ENCODE measurements around the gene TPST2. TPM values are rescaled to one million over a fixed set of nuclear protein-coding genes. Genes with fewer than 3 reads are reported as not detected.

The TPST2 gene
- 8.2 and 10.9 TPM in 2 replicates for total RNA-seq (2021)
- percentile 48 among the genes with signal in this experiment for Bru-seq, nascent RNA
- percentile 52 among the genes with signal in this experiment for BruChase-seq, experiment 1, labeled RNA remaining after a 2-hour chase
- BruChase-seq, experiment 2, labeled RNA remaining after a 6-hour chase, result percentile 58 among the genes with signal in this experiment
- long read RNA-seq, full-length matches to known transcripts, result 17 of 23 reads
- long read RNA-seq, partial matches to known transcripts, result 1 of 23 reads
- long read RNA-seq, other reads (novel, unspliced or antisense), result 5 of 23 reads

DNA sequence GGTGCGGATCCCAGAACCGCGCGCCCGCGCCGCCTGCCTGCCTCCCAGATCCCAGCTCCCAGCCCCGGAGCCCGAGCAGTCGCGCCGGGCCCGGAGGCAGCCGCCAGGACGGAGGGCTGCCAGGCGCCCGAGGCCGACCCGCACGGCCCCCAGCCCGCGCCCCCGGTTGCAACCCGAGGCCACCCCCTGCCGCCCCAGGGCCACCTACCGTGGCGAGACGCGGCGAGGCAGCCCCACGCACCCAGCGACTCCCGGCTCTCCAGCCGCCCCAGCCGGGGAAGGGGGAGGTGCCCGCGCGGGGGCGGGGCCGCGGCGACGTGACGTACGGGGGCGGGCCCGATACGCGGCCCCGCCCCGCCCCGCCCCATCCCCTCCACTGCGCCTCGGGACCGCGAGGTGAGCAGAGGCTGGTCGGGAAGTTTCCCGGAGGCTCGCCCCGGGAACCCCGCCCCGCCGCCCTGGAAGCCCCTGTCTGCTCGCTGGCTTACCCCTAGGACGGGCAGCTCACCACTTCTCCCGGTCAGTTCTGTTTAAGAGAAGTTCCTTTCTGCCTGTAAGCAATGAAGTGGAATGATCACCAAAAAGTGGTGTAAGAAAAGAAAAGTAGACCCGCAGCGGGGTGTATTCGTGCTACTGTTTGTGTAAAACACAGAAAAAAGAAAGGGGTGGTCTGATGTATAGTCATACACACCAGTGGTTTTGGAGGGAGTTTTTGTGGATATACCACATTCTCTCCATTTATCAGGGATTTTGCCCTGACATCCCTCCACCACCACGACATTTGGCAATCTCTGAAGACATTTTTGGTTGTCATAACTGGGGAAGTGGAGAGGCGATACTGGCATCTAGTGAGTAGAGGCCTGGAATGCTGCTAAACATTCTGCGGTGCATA is at the start of gene TPST2:
Gene TPST2, minus strand, starts transcription at position 288 of the 892 bp plus-strand sequence. CDS start 48,502 bp downstream, outside the sequence.
- H3K27me3 ChIP-seq (replicated peaks; ENCODE audit: insufficient read depth, low read depth, low read length, poor library complexity), result no peaks in the 10 kb centered on the region
- ChIA-PET POLR2A (ENCODE audit: low non-redundant PET) (no interaction called here), CTCF (interaction anchor here (0.8 kb wide), 1 partner anchor 11 kb away, joined by 5 read pairs; no protein-coding TSS in a partner anchor)
- intact Hi-C loops (cut with micrococcal nuclease; ENCODE audit: unreplicated experiment), result no loop called here
- peak; percentile 81 for DNase-seq (ENCODE audit: low spot score)
- BruUV-seq (replicated peaks), result no TSS peak
- no peaks in the 10 kb centered on the region for H3K9me3 ChIP-seq (ENCODE audit: low read depth, low read length, poor library complexity, severe bottlenecking)
- no peaks in the 10 kb centered on the region for H3K4me1 ChIP-seq (ENCODE audit: insufficient read depth, low read length, poor library complexity, severe bottlenecking)
- H3K4me3 ChIP-seq (ENCODE audit: low read depth, low read length, poor library complexity, severe bottlenecking), result peak within 1 kb of the TSS; percentile 90
- peak within 1 kb of the TSS; percentile 70 for H3K27ac ChIP-seq (ENCODE audit: low read depth, low read length, poor library complexity, severe bottlenecking)
- H3K36me3 ChIP-seq (ENCODE audit: insufficient read depth, low read length, poor library complexity, severe bottlenecking), result no peaks in the 10 kb centered on the region
- TF ChIP-seq, protein P1, sequence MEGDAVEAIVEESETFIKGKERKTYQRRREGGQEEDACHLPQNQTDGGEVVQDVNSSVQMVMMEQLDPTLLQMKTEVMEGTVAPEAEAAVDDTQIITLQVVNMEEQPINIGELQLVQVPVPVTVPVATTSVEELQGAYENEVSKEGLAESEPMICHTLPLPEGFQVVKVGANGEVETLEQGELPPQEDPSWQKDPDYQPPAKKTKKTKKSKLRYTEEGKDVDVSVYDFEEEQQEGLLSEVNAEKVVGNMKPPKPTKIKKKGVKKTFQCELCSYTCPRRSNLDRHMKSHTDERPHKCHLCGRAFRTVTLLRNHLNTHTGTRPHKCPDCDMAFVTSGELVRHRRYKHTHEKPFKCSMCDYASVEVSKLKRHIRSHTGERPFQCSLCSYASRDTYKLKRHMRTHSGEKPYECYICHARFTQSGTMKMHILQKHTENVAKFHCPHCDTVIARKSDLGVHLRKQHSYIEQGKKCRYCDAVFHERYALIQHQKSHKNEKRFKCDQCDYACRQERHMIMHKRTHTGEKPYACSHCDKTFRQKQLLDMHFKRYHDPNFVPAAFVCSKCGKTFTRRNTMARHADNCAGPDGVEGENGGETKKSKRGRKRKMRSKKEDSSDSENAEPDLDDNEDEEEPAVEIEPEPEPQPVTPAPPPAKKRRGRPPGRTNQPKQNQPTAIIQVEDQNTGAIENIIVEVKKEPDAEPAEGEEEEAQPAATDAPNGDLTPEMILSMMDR (conservative IDR thresholded peaks at IDR 0.05; ENCODE audit: low read depth, low read length), result no peak
- TF ChIP-seq EZH2 (IDR thresholded peaks at IDR 0.05; ENCODE audit: borderline replicate concordance, low read depth, low read length, poor library complexity, severe bottlenecking), result no peak

DNA sequence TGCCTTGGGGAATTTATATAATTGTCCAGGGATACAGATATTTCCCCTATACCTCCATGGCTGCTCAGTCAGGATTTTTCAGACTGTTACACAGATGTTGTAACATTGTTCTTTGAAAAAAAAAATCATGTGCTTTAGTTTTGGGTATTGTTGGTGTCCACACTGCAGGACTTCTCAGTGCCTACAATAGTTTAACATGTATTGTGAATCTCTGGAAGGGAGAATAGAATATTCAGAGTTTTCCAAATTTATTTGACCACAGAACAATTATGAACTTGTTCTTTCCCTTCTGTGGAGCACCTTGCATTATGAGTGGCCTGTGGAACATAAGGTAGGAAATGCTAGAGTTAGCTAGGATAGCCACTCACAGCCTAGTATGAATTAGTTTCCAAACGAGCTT is 46.4 kb upstream of the TPST2 start:
- CTCF ChIA-PET, result no interaction called here
- POLR2A ChIA-PET (ENCODE audit: low non-redundant PET), result no interaction called here

DNA sequence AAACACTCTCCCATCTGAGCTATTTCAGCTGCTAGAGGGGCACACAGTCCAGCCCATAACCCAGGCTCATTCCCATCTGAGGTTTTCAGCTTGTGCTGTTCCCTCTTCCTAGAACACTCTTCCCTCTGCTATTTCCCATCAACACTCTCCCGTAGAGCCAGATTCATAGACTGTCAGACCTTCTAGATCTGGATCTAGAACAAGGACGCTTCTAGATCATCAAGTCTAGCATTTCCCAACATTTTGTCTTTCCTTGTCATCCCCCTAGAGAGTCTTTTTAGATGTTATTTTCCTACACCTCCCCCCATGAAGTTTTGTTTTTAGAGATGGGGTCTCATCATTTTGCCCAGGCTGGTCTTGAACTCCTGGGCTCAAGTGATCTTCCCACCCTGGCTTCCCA is 45.2 kb upstream of the TPST2 start:
- intact Hi-C loops (cut with micrococcal nuclease; ENCODE audit: unreplicated experiment), result no loop called here
- no peaks in the 10 kb centered on the region for H3K27me3 ChIP-seq (replicated peaks; ENCODE audit: insufficient read depth, low read depth, low read length, poor library complexity)
- no peak overlapping the region for H3K27ac ChIP-seq (ENCODE audit: low read depth, low read length, poor library complexity, severe bottlenecking)
- DNase-seq (ENCODE audit: low spot score), result no peak
- H3K4me1 ChIP-seq (ENCODE audit: insufficient read depth, low read length, poor library complexity, severe bottlenecking), result no peaks in the 10 kb centered on the region
- H3K36me3 ChIP-seq (ENCODE audit: insufficient read depth, low read length, poor library complexity, severe bottlenecking), result no peaks in the 10 kb centered on the region
- CTCF ChIA-PET, result no interaction called here
- POLR2A ChIA-PET (ENCODE audit: low non-redundant PET), result no interaction called here
- no peaks in the 10 kb centered on the region for H3K9me3 ChIP-seq (ENCODE audit: low read depth, low read length, poor library complexity, severe bottlenecking)
- H3K4me3 ChIP-seq (ENCODE audit: low read depth, low read length, poor library complexity, severe bottlenecking), result no peak overlapping the region
- BruUV-seq (replicated peaks), result no TSS peak
- TF ChIP-seq, protein P1 (conservative IDR thresholded peaks at IDR 0.05; ENCODE audit: low read depth, low read length), result no peak
- no peak for TF ChIP-seq EZH2 (IDR thresholded peaks at IDR 0.05; ENCODE audit: borderline replicate concordance, low read depth, low read length, poor library complexity, severe bottlenecking)

More for the DNA sequence above, 46.4 kb upstream of the TPST2 start:
- no peak overlapping the region for H3K27ac ChIP-seq (ENCODE audit: low read depth, low read length, poor library complexity, severe bottlenecking)
- no peak for DNase-seq (ENCODE audit: low spot score)
- no peak overlapping the region for H3K4me3 ChIP-seq (ENCODE audit: low read depth, low read length, poor library complexity, severe bottlenecking)
- no peaks in the 10 kb centered on the region for H3K4me1 ChIP-seq (ENCODE audit: insufficient read depth, low read length, poor library complexity, severe bottlenecking)
- intact Hi-C loops (cut with micrococcal nuclease; ENCODE audit: unreplicated experiment), result no loop called here
- H3K27me3 ChIP-seq (replicated peaks; ENCODE audit: insufficient read depth, low read depth, low read length, poor library complexity), result no peaks in the 10 kb centered on the region
- TF ChIP-seq EZH2 (IDR thresholded peaks at IDR 0.05; ENCODE audit: borderline replicate concordance, low read depth, low read length, poor library complexity, severe bottlenecking), result no peak
- TF ChIP-seq, protein P1 (conservative IDR thresholded peaks at IDR 0.05; ENCODE audit: low read depth, low read length), result no peak
- H3K36me3 ChIP-seq (ENCODE audit: insufficient read depth, low read length, poor library complexity, severe bottlenecking), result no peaks in the 10 kb centered on the region
- H3K9me3 ChIP-seq (ENCODE audit: low read depth, low read length, poor library complexity, severe bottlenecking), result no peaks in the 10 kb centered on the region
- BruUV-seq (replicated peaks), result no TSS peak

Measured in A673 (cell line).